Transverse colon (tissue), 4 donors: ENCODE results near the gene STEAP3.

Source experiments
- EP300 ChIP-seq: sonication (generic); formaldehyde crosslinking; IDR thresholded peaks from one replicate; pipeline ENCODE4 v1.6.1; 2017; ENCODE audit warnings: antibody characterized with exemption, low read depth
- POLR2A ChIP-seq: fragments of 450-650 bp; IDR thresholded peaks from one replicate; pipeline ENCODE4 v1.6.1; 2016; ENCODE audit warnings: antibody characterized with exemption, mild to moderate bottlenecking, moderate library complexity
- POLR2AphosphoS5 ChIP-seq, 3 donors: sonication (generic); formaldehyde crosslinking; IDR thresholded peaks; one replicate each; pipeline ENCODE4 v1.6.1; 2016; ENCODE audit warnings: antibody characterized with exemption in 3 of 3
- TF ChIP-seq, protein P1 (sequence below), 5 experiments: fragments of 200-600 bp in 3 of 5; fragments of 450-650 bp in 2 of 5; sonication (generic) in 3 of 5; IDR thresholded peaks; 1 replicate in 2 of 5; 2 replicates in 3 of 5; pipeline ENCODE4 v1.5.1; 2016 to 2017; ENCODE audit warnings: antibody characterized with exemption in 5 of 5, inconsistent platforms in 3 of 5, mild to moderate bottlenecking in 2 of 5, moderate library complexity in 1 of 5

DNA sequence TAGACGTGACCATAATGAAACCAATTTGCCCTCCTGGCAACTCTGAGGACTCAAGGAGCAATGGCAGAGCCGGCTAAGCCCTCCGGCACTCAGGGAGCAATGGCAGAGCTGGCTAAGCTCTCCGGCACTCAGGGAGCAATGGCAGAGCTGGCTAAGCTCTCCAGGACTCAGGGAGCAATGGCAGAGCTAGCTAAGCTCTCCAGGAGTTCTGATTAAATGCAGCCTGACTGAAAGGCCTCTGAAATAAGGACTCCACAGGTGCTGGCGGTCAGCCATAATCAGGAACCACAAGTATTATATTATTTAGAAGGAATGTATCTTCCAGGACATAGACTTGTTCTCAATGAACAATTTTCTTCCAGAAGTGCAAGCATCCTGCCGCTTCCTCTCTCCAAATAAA lies 77.8 kb downstream of the STEAP3 start:
- TF ChIP-seq, protein P1, sequence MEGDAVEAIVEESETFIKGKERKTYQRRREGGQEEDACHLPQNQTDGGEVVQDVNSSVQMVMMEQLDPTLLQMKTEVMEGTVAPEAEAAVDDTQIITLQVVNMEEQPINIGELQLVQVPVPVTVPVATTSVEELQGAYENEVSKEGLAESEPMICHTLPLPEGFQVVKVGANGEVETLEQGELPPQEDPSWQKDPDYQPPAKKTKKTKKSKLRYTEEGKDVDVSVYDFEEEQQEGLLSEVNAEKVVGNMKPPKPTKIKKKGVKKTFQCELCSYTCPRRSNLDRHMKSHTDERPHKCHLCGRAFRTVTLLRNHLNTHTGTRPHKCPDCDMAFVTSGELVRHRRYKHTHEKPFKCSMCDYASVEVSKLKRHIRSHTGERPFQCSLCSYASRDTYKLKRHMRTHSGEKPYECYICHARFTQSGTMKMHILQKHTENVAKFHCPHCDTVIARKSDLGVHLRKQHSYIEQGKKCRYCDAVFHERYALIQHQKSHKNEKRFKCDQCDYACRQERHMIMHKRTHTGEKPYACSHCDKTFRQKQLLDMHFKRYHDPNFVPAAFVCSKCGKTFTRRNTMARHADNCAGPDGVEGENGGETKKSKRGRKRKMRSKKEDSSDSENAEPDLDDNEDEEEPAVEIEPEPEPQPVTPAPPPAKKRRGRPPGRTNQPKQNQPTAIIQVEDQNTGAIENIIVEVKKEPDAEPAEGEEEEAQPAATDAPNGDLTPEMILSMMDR (IDR thresholded peaks at IDR 0.05), result no peak
- TF ChIP-seq EP300 (no peak), POLR2A (no peak), POLR2AphosphoS5 (IDR thresholded peaks at IDR 0.05) (no peak)
